Umbilical cord (tissue), 2 donors: ENCODE data around the gene PDE6A. TPM values are rescaled to one million over a fixed set of nuclear protein-coding genes. Genes with fewer than 3 reads are reported as not detected.
"Not testable (repeated sequence)": the region's sequence is repeated elsewhere in the genome, so short reads cannot be mapped to it uniquely, and the experiment has no call there.

ENCODE experiments used
- DNase-seq: peaks from one replicate; pipeline ENCODE4 v3.0.0-alpha.2; 2015; ENCODE audit warnings: low spot score
- total RNA-seq: library from RNA; depleted of rRNA; stranded (reverse); fragments of >200 nt; gene quantifications from one replicate; pipeline ENCODE4 v1.2.3, GENCODE V29; 2014; ENCODE audit warnings: low replicate concordance; ENCODE audit not compliant: insufficient read depth

PDE6A gene
- total RNA-seq, 1 donor from 2014 or later: 5.3 TPM

- DNase-seq: no peak
Observed at GRCh38 chr5:149865746-149866145, 78.8 kb downstream of the PDE6A start.

- no peak for DNase-seq
Observed at GRCh38 chr5:149863830-149864229, 80.8 kb downstream of the PDE6A start.

- no peak for DNase-seq
Observed at GRCh38 chr5:149863176-149863575, 81.4 kb downstream of the PDE6A start.

- DNase-seq: no peak
Observed at GRCh38 chr5:149860801-149861322, 83.7 kb downstream of the PDE6A start.

- no peak for DNase-seq
Observed at GRCh38 chr5:149859746-149860145, 84.8 kb downstream of the PDE6A start.

- not testable (repeated sequence) for DNase-seq
Observed at GRCh38 chr5:149858481-149858880, 86.1 kb downstream of the PDE6A start.

- DNase-seq: peak; percentile 26
Observed at GRCh38 chr5:149857499-149857898, 87.1 kb downstream of the PDE6A start.

GRCh38 chr5:149855366-149855765 lies 89.2 kb downstream of the PDE6A start:
- DNase-seq: no peak

GRCh38 chr5:149854866-149855265 lies 89.7 kb downstream of the PDE6A start:
- DNase-seq: no peak

- no peak for DNase-seq
Observed at GRCh38 chr5:149853701-149854100, 90.9 kb downstream of the PDE6A start.

GRCh38 chr5:149853331-149853648 lies 91.3 kb downstream of the PDE6A start:
- DNase-seq: no peak

GRCh38 chr5:149852641-149853330 lies 91.8 kb downstream of the PDE6A start:
- DNase-seq: peak; percentile 73

GRCh38 chr5:149851211-149851610 lies 93.4 kb downstream of the PDE6A start:
- DNase-seq: peak; percentile 49

- DNase-seq: no peak
Observed at GRCh38 chr5:149849966-149850910, 94.4 kb downstream of the PDE6A start.

- DNase-seq: no peak
Observed at GRCh38 chr5:149849280-149849965, 95.2 kb downstream of the PDE6A start.

GRCh38 chr5:149847611-149848010 lies 97.0 kb downstream of the PDE6A start:
- no peak for DNase-seq

GRCh38 chr5:149846021-149846420 lies 98.6 kb downstream of the PDE6A start:
- DNase-seq: no peak

GRCh38 chr5:149845601-149846000 lies 99.0 kb downstream of the PDE6A start:
- DNase-seq: no peak

GRCh38 chr5:149841851-149842793 lies 102.5 kb downstream of the PDE6A start:
- DNase-seq: no peak

GRCh38 chr5:149840226-149840825 lies 104.3 kb downstream of the PDE6A start:
- DNase-seq: no peak
